RWPE2 (cell line): ENCODE data around the gene ICA1L.
"Not testable (repeated sequence)": the region's sequence is repeated elsewhere in the genome, so short reads cannot be mapped to it uniquely, and the experiment has no call there.

Experiments
- ATAC-seq: fragments of 200-7000 bp; cut with Tn5 transposase; 3 replicates; pipeline ENCODE4 v1.9.1; 2021; ENCODE audit warnings: low read depth
- DNase-seq: peaks from one replicate; pipeline ENCODE4 v3.0.0-alpha.2; 2020; ENCODE audit warnings: low spot score
- H3K27ac ChIP-seq: fragments of 450-650 bp; 2 replicates; pipeline ENCODE4 v1.5.1; 2017; ENCODE audit warnings: mild to moderate bottlenecking; ENCODE audit not compliant: poor library complexity, severe bottlenecking
- H3K27me3 ChIP-seq: fragments of 250-450 bp; sonication (Bioruptor Pico); 2 replicates; pipeline ENCODE4 v1.5.1; 2021; ENCODE audit warnings: mild to moderate bottlenecking, moderate library complexity; ENCODE audit not compliant: insufficient read depth, poor library complexity, severe bottlenecking
- H3K36me3 ChIP-seq: fragments of 250-450 bp; sonication (Bioruptor Pico); 2 replicates; pipeline ENCODE4 v1.5.1; 2020; ENCODE audit warnings: low read depth, mild to moderate bottlenecking, moderate library complexity
- H3K4me1 ChIP-seq: fragments of 250-450 bp; sonication (Bioruptor Pico); 2 replicates; pipeline ENCODE4 v1.5.1; 2021; ENCODE audit warnings: mild to moderate bottlenecking, moderate library complexity; ENCODE audit not compliant: insufficient read depth, poor library complexity, severe bottlenecking
- H3K4me3 ChIP-seq: fragments of 250-450 bp; sonication (Bioruptor Pico); 2 replicates; pipeline ENCODE4 v1.5.1; 2021; ENCODE audit warnings: mild to moderate bottlenecking, moderate library complexity; ENCODE audit not compliant: severe bottlenecking
- H3K9me3 ChIP-seq: fragments of 250-450 bp; sonication (Bioruptor Pico); 2 replicates; pipeline ENCODE4 v1.5.1; 2021; ENCODE audit warnings: mild to moderate bottlenecking, moderate library complexity; ENCODE audit not compliant: severe bottlenecking
- CTCF ChIP-seq: fragments of 450-650 bp; IDR thresholded peaks from one replicate; pipeline ENCODE4 v1.5.1; 2017; ENCODE audit warnings: mild to moderate bottlenecking, moderate library complexity; ENCODE audit not compliant: poor library complexity, severe bottlenecking

ICA1L gene

GRCh38 chr2:202815548-202816360, 55.8 kb downstream of the ICA1L start:
- H3K36me3 ChIP-seq, result no peaks in the 10 kb centered on the region
- H3K4me3 ChIP-seq, result no peak overlapping the region
- no peak overlapping the region for H3K27ac ChIP-seq
- DNase-seq, result no peak
- no peaks in the 10 kb centered on the region for H3K27me3 ChIP-seq
- TF ChIP-seq CTCF, result no peak
- no peaks in the 10 kb centered on the region for H3K4me1 ChIP-seq
- no peaks in the 10 kb centered on the region for H3K9me3 ChIP-seq
- ATAC-seq, result no peak

DNA sequence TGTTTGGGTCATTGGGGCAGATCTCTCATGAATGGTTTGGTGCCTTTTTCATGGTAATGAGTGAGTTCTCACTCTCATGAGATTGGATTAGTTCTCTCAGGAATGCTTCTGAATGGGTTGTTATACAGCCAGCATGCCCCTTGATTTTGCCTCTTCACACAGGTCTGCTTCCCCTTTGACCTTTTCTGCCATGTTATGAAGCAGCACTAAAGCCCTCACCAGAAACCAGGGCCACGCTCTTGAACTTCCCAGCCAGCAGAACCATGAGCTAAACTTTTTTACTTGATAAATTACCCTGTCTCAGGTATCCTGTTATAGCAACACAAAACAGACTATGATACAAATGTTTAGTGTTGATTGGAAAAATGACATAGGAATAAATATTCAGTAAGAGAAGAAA, 57.3 kb downstream of the ICA1L start:
- Histone ChIP-seq H3K4me3 (no peak overlapping the region), H3K27ac (no peak overlapping the region), H3K27me3 (no peaks in the 10 kb centered on the region), H3K9me3 (no peaks in the 10 kb centered on the region), H3K36me3 (no peaks in the 10 kb centered on the region), H3K4me1 (no peaks in the 10 kb centered on the region)
- ATAC-seq (no peak), DNase-seq (no peak)
- TF ChIP-seq CTCF, result no peak

GRCh38 chr2:202813387-202813786, 58.2 kb downstream of the ICA1L start:
- Histone ChIP-seq H3K27me3 (no peaks in the 10 kb centered on the region), H3K4me1 (peaks cover 7% of the 10 kb centered on the region), H3K4me3 (no peak overlapping the region), H3K36me3 (no peaks in the 10 kb centered on the region), H3K27ac (no peak overlapping the region), H3K9me3 (no peaks in the 10 kb centered on the region)
- ATAC-seq (no peak), DNase-seq (no peak)
- TF ChIP-seq CTCF, result no peak

- ATAC-seq, result peak; percentile 38
- Histone ChIP-seq H3K27me3 (no peaks in the 10 kb centered on the region), H3K36me3 (no peaks in the 10 kb centered on the region), H3K27ac (peak overlapping the region; percentile 64), H3K4me1 (peaks cover 20% of the 10 kb centered on the region), H3K9me3 (no peaks in the 10 kb centered on the region), H3K4me3 (no peak overlapping the region)
- no peak for DNase-seq
- TF ChIP-seq CTCF, result no peak
Measured at GRCh38 chr2:202808754-202809153, 62.8 kb downstream of the ICA1L start.

- DNase-seq (peak; percentile 58), ATAC-seq (peak; percentile 92)
- Histone ChIP-seq H3K4me1 (peaks cover 20% of the 10 kb centered on the region), H3K27ac (peak overlapping the region; percentile 64)
- H3K4me3 ChIP-seq, H3K27me3 ChIP-seq, H3K9me3 ChIP-seq, H3K36me3 ChIP-seq: not testable (repeated sequence)
Measured at GRCh38 chr2:202807431-202808138, 64.0 kb downstream of the ICA1L start.

DNA sequence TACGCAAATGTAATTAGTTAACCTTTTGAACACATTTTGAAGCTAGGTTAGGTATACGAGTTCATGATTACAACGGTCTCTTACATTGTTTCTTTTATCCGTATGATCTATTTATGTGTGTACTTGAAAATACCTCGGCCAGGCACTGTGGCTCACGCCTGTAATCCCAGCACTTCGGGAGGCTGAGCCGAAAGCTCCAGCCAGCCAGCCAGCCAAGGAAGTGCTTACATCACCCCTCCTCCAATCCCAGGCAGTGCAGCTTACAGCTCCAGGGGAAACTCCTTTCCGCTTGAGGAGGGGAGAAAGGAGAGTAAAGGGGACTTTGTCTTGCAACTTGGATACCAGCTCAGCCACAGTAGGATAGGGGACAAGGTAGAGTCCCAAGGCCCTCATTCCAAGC, 65.7 kb downstream of the ICA1L start:
- not testable (repeated sequence) for DNase-seq, H3K27me3 ChIP-seq, H3K9me3 ChIP-seq, ATAC-seq, H3K4me3 ChIP-seq, H3K36me3 ChIP-seq, H3K27ac ChIP-seq
- peaks cover 25% of the 10 kb centered on the region for H3K4me1 ChIP-seq
